Measurements from ENCODE around the gene SMOC1. TPM values are rescaled to one million over a fixed set of nuclear protein-coding genes. Genes with fewer than 3 reads are reported as not detected.

Gene SMOC1
- total RNA-seq, 1 experiment from 2014 or later: not detected

GRCh38 chr14:69896080-69896479 lies 16.9 kb downstream of the SMOC1 start:
- intact Hi-C loops (cut with micrococcal nuclease): no loop called here
- BruUV-seq (replicated peaks): no TSS peak
- ChIA-PET POLR2A (ENCODE audit: unreplicated experiment) (no interaction called here), CTCF (interaction anchor here (0.6 kb wide), 1 partner anchor 177 kb away, joined by 3 read pairs; no protein-coding TSS in a partner anchor)
- H3K4me3 ChIP-seq (ENCODE audit: low read length): no peak overlapping the region
- no peaks in the 10 kb centered on the region for H4K20me1 ChIP-seq (ENCODE audit: low read length)
- H3K9ac ChIP-seq (ENCODE audit: low read length): no peak overlapping the region
- no peak for ATAC-seq
- no peaks in the 10 kb centered on the region for H3K4me1 ChIP-seq (ENCODE audit: insufficient read depth, low read length)
- H2AFZ ChIP-seq (ENCODE audit: low read length): no peak overlapping the region
- H3F3A ChIP-seq (ENCODE audit: low read length, unreplicated experiment): no peaks in the 10 kb centered on the region
- H3K79me2 ChIP-seq (ENCODE audit: low read length): no peaks in the 10 kb centered on the region
- H3K9me2 ChIP-seq (replicated peaks; ENCODE audit: low read length): no peaks in the 10 kb centered on the region
- no peaks in the 10 kb centered on the region for H3K36me3 ChIP-seq (ENCODE audit: low read depth, low read length)
- no peak overlapping the region for H3K4me2 ChIP-seq (ENCODE audit: low read length)
- TF ChIP-seq EZH2phosphoT487 (IDR thresholded peaks at IDR 0.05; ENCODE audit: borderline replicate concordance, low read length) (no peak), CTCF (conservative IDR thresholded peaks at IDR 0.05; ENCODE audit: low read depth, low read length) (no peak), EZH2 (IDR thresholded peaks at IDR 0.05; ENCODE audit: low read length, unreplicated experiment) (no peak)
- DNase-seq: no peak
- no peak overlapping the region for H3K27ac ChIP-seq (ENCODE audit: low read length)
- no peaks in the 10 kb centered on the region for H3K9me3 ChIP-seq (ENCODE audit: low read length)
- H3K27me3 ChIP-seq (ENCODE audit: low read length): peaks cover 65% of the 10 kb centered on the region

GRCh38 chr14:69896972-69897371 lies 17.8 kb downstream of the SMOC1 start:
- CTCF ChIA-PET: interaction anchor here (0.6 kb wide), 1 partner anchor 490 kb away, joined by 8 read pairs; no protein-coding TSS in a partner anchor
- Histone ChIP-seq H3K36me3 (ENCODE audit: low read depth, low read length) (no peaks in the 10 kb centered on the region), H4K20me1 (ENCODE audit: low read length) (no peaks in the 10 kb centered on the region), H3K4me3 (ENCODE audit: low read length) (no peak overlapping the region), H3F3A (ENCODE audit: low read length, unreplicated experiment) (no peaks in the 10 kb centered on the region), H3K79me2 (ENCODE audit: low read length) (no peaks in the 10 kb centered on the region), H3K9me2 (replicated peaks; ENCODE audit: low read length) (no peaks in the 10 kb centered on the region), H3K27ac (ENCODE audit: low read length) (no peak overlapping the region), H3K9ac (ENCODE audit: low read length) (no peak overlapping the region), H2AFZ (ENCODE audit: low read length) (no peak overlapping the region), H3K9me3 (ENCODE audit: low read length) (no peaks in the 10 kb centered on the region), H3K27me3 (ENCODE audit: low read length) (peaks cover 57% of the 10 kb centered on the region), H3K4me1 (ENCODE audit: insufficient read depth, low read length) (no peaks in the 10 kb centered on the region), H3K4me2 (ENCODE audit: low read length) (no peak overlapping the region)
- POLR2A ChIA-PET (ENCODE audit: unreplicated experiment): no interaction called here
- no peak for TF ChIP-seq EZH2 (IDR thresholded peaks at IDR 0.05; ENCODE audit: low read length, unreplicated experiment)
- TF ChIP-seq EZH2phosphoT487 (IDR thresholded peaks at IDR 0.05; ENCODE audit: borderline replicate concordance, low read length): no peak
- TF ChIP-seq CTCF (conservative IDR thresholded peaks at IDR 0.05; ENCODE audit: low read depth, low read length): no peak
- ATAC-seq: no peak
- no peak for DNase-seq
- intact Hi-C loops (cut with micrococcal nuclease): no loop called here
- BruUV-seq (replicated peaks): no TSS peak

- H3K79me2 ChIP-seq (ENCODE audit: low read length): no peaks in the 10 kb centered on the region
- no TSS peak for BruUV-seq (replicated peaks)
- ChIA-PET CTCF (no interaction called here), POLR2A (ENCODE audit: unreplicated experiment) (no interaction called here)
- H2AFZ ChIP-seq (ENCODE audit: low read length): no peak overlapping the region
- H3K4me3 ChIP-seq (ENCODE audit: low read length): no peak overlapping the region
- ATAC-seq: no peak
- no peak overlapping the region for H3K9ac ChIP-seq (ENCODE audit: low read length)
- no peaks in the 10 kb centered on the region for H4K20me1 ChIP-seq (ENCODE audit: low read length)
- H3K36me3 ChIP-seq (ENCODE audit: low read depth, low read length): no peaks in the 10 kb centered on the region
- no peaks in the 10 kb centered on the region for H3F3A ChIP-seq (ENCODE audit: low read length, unreplicated experiment)
- no peak for DNase-seq
- peaks cover 39% of the 10 kb centered on the region for H3K27me3 ChIP-seq (ENCODE audit: low read length)
- H3K9me3 ChIP-seq (ENCODE audit: low read length): no peaks in the 10 kb centered on the region
- H3K9me2 ChIP-seq (replicated peaks; ENCODE audit: low read length): no peaks in the 10 kb centered on the region
- TF ChIP-seq CTCF (conservative IDR thresholded peaks at IDR 0.05; ENCODE audit: low read depth, low read length) (no peak), EZH2phosphoT487 (IDR thresholded peaks at IDR 0.05; ENCODE audit: borderline replicate concordance, low read length) (no peak), EZH2 (IDR thresholded peaks at IDR 0.05; ENCODE audit: low read length, unreplicated experiment) (no peak)
- H3K4me1 ChIP-seq (ENCODE audit: insufficient read depth, low read length): no peaks in the 10 kb centered on the region
- intact Hi-C loops (cut with micrococcal nuclease): no loop called here
- H3K4me2 ChIP-seq (ENCODE audit: low read length): no peak overlapping the region
- no peak overlapping the region for H3K27ac ChIP-seq (ENCODE audit: low read length)
These were observed 21.4 kb downstream of the SMOC1 start for GRCh38 chr14:69900603-69901002.

Data from PC-3 (cell line).